ENCODE data around the gene SUPT20H. TPM values are rescaled to one million over a fixed set of nuclear protein-coding genes. Genes with fewer than 3 reads are reported as not detected.

SUPT20H gene
- polyA plus RNA-seq (2013, experiment 1 of 2) = 49.9 TPM
- polyA plus RNA-seq (2013, experiment 2 of 2) = 62.8 TPM

GRCh38 chr13:37058910-37059847, at the start of gene SUPT20H:
TSS of gene SUPT20H (minus strand) at chr13:37059688. CDS start at chr13:37051490, 8,198 bp downstream.
- under 1% methylated on average over 75 of the region's 75 CpGs for WGBS
- Histone ChIP-seq H3K9ac (ENCODE audit: low read depth, low read length) (peak within 1 kb of the TSS; percentile 95), H3K4me3 (ENCODE audit: low read length) (peak within 1 kb of the TSS; percentile 81), H3K27ac (ENCODE audit: low read depth, low read length) (peak within 1 kb of the TSS; percentile 79), H3K27me3 (ENCODE audit: insufficient read depth, low read length) (no peaks in the 10 kb centered on the region), H3K9me3 (ENCODE audit: insufficient read depth, low read depth, low read length) (no peaks in the 10 kb centered on the region), H3K36me3 (ENCODE audit: insufficient read depth, low read length) (peaks cover 6% of the 10 kb centered on the region), H3K4me1 (ENCODE audit: insufficient read depth, low read length) (no peaks in the 10 kb centered on the region; the same call in 1 of the 2 replicates)

- no peak overlapping the region for H3K4me3 ChIP-seq (ENCODE audit: low read length)
- H3K9me3 ChIP-seq (ENCODE audit: insufficient read depth, low read depth, low read length) = no peaks in the 10 kb centered on the region
- H3K27ac ChIP-seq (ENCODE audit: low read depth, low read length) = no peak overlapping the region
- WGBS = 0% methylated on average over 1 of the region's 1 CpG
- H3K9ac ChIP-seq (ENCODE audit: low read depth, low read length) = no peak overlapping the region
- no peaks in the 10 kb centered on the region for H3K36me3 ChIP-seq (ENCODE audit: insufficient read depth, low read length)
- no peaks in the 10 kb centered on the region for H3K27me3 ChIP-seq (ENCODE audit: insufficient read depth, low read length)
- peaks cover 20% of the 10 kb centered on the region for H3K4me1 ChIP-seq (ENCODE audit: insufficient read depth, low read length)
Observed at GRCh38 chr13:37109051-37109678, 49.7 kb upstream of the SUPT20H start.

GRCh38 chr13:37107868-37108267, 48.4 kb upstream of the SUPT20H start:
- WGBS = no CpG with 5 or more reads among the region's 1 CpG
- no peak overlapping the region for H3K27ac ChIP-seq (ENCODE audit: low read depth, low read length)
- H3K9me3 ChIP-seq (ENCODE audit: insufficient read depth, low read depth, low read length) = no peaks in the 10 kb centered on the region

GRCh38 chr13:37107456-37107855, 48.0 kb upstream of the SUPT20H start:
- WGBS = 95% methylated on average over 4 of the region's 4 CpGs
- Histone ChIP-seq H3K4me3 (ENCODE audit: low read length) (no peak overlapping the region), H3K27me3 (ENCODE audit: insufficient read depth, low read length) (no peaks in the 10 kb centered on the region), H3K27ac (ENCODE audit: low read depth, low read length) (no peak overlapping the region), H3K9me3 (ENCODE audit: insufficient read depth, low read depth, low read length) (no peaks in the 10 kb centered on the region), H3K4me1 (ENCODE audit: insufficient read depth, low read length) (peaks cover 24% of the 10 kb centered on the region), H3K9ac (ENCODE audit: low read depth, low read length) (no peak overlapping the region), H3K36me3 (ENCODE audit: insufficient read depth, low read length) (no peaks in the 10 kb centered on the region)

More at GRCh38 chr13:37107868-37108267, 48.4 kb upstream of the SUPT20H start:
- no peak overlapping the region for H3K9ac ChIP-seq (ENCODE audit: low read depth, low read length)
- H3K36me3 ChIP-seq (ENCODE audit: insufficient read depth, low read length) = no peaks in the 10 kb centered on the region
- H3K27me3 ChIP-seq (ENCODE audit: insufficient read depth, low read length) = no peaks in the 10 kb centered on the region
- H3K4me1 ChIP-seq (ENCODE audit: insufficient read depth, low read length) = peaks cover 21% of the 10 kb centered on the region
- H3K4me3 ChIP-seq (ENCODE audit: low read length) = no peak overlapping the region

GRCh38 chr13:37106642-37107041, 47.2 kb upstream of the SUPT20H start:
- Histone ChIP-seq H3K36me3 (ENCODE audit: insufficient read depth, low read length) (no peaks in the 10 kb centered on the region), H3K4me3 (ENCODE audit: low read length) (no peak overlapping the region), H3K4me1 (ENCODE audit: insufficient read depth, low read length) (peaks cover 27% of the 10 kb centered on the region), H3K9ac (ENCODE audit: low read depth, low read length) (no peak overlapping the region), H3K9me3 (ENCODE audit: insufficient read depth, low read depth, low read length) (no peaks in the 10 kb centered on the region), H3K27ac (ENCODE audit: low read depth, low read length) (peak overlapping the region; percentile 23; the same call in 1 of the 2 replicates), H3K27me3 (ENCODE audit: insufficient read depth, low read length) (no peaks in the 10 kb centered on the region)
- WGBS = 81% methylated on average over 2 of the region's 2 CpGs

GRCh38 chr13:37105251-37105714, 45.8 kb upstream of the SUPT20H start, which contains the start of gene CSNK1A1L:
TSS of gene CSNK1A1L (minus strand) at chr13:37105664. CDS start at chr13:37105256, 408 bp downstream.
- peak within 1 kb of the TSS; percentile 23; the same call in 1 of the 2 replicates for H3K27ac ChIP-seq (ENCODE audit: low read depth, low read length)
- H3K36me3 ChIP-seq (ENCODE audit: insufficient read depth, low read length) = no peaks in the 10 kb centered on the region
- WGBS = 97% methylated on average over 26 of the region's 26 CpGs
- no peak within 1 kb of the TSS for H3K9ac ChIP-seq (ENCODE audit: low read depth, low read length)
- peaks cover 27% of the 10 kb centered on the region for H3K4me1 ChIP-seq (ENCODE audit: insufficient read depth, low read length)
- no peaks in the 10 kb centered on the region for H3K9me3 ChIP-seq (ENCODE audit: insufficient read depth, low read depth, low read length)
- H3K27me3 ChIP-seq (ENCODE audit: insufficient read depth, low read length) = no peaks in the 10 kb centered on the region
- H3K4me3 ChIP-seq (ENCODE audit: low read length) = no peak within 1 kb of the TSS

GRCh38 chr13:37102896-37103295, 43.4 kb upstream of the SUPT20H start:
- WGBS = 80% methylated on average over 3 of the region's 4 CpGs
- H3K36me3 ChIP-seq (ENCODE audit: insufficient read depth, low read length) = no peaks in the 10 kb centered on the region
- H3K4me1 ChIP-seq (ENCODE audit: insufficient read depth, low read length) = peaks cover 26% of the 10 kb centered on the region
- no peaks in the 10 kb centered on the region for H3K27me3 ChIP-seq (ENCODE audit: insufficient read depth, low read length)
- H3K27ac ChIP-seq (ENCODE audit: low read depth, low read length) = no peak overlapping the region
- H3K9me3 ChIP-seq (ENCODE audit: insufficient read depth, low read depth, low read length) = no peaks in the 10 kb centered on the region
- no peak overlapping the region for H3K4me3 ChIP-seq (ENCODE audit: low read length)
- H3K9ac ChIP-seq (ENCODE audit: low read depth, low read length) = no peak overlapping the region

GRCh38 chr13:37101201-37101600, 41.7 kb upstream of the SUPT20H start:
- Histone ChIP-seq H3K4me3 (ENCODE audit: low read length) (no peak overlapping the region), H3K4me1 (ENCODE audit: insufficient read depth, low read length) (peaks cover 9% of the 10 kb centered on the region), H3K9me3 (ENCODE audit: insufficient read depth, low read depth, low read length) (no peaks in the 10 kb centered on the region), H3K36me3 (ENCODE audit: insufficient read depth, low read length) (no peaks in the 10 kb centered on the region), H3K27me3 (ENCODE audit: insufficient read depth, low read length) (no peaks in the 10 kb centered on the region), H3K27ac (ENCODE audit: low read depth, low read length) (no peak overlapping the region), H3K9ac (ENCODE audit: low read depth, low read length) (no peak overlapping the region)
- 100% methylated on average over 1 of the region's 1 CpG for WGBS

- Histone ChIP-seq H3K27ac (ENCODE audit: low read depth, low read length) (no peak overlapping the region), H3K4me3 (ENCODE audit: low read length) (no peak overlapping the region), H3K27me3 (ENCODE audit: insufficient read depth, low read length) (no peaks in the 10 kb centered on the region), H3K36me3 (ENCODE audit: insufficient read depth, low read length) (no peaks in the 10 kb centered on the region), H3K4me1 (ENCODE audit: insufficient read depth, low read length) (peaks cover 8% of the 10 kb centered on the region; the same call in 1 of the 2 replicates), H3K9ac (ENCODE audit: low read depth, low read length) (no peak overlapping the region), H3K9me3 (ENCODE audit: insufficient read depth, low read depth, low read length) (no peaks in the 10 kb centered on the region)
Observed at GRCh38 chr13:37100731-37101130, 41.2 kb upstream of the SUPT20H start.

GRCh38 chr13:37097076-37097475, 37.6 kb upstream of the SUPT20H start:
- H3K36me3 ChIP-seq (ENCODE audit: insufficient read depth, low read length) = no peaks in the 10 kb centered on the region
- H3K4me3 ChIP-seq (ENCODE audit: low read length) = no peak overlapping the region
- no peak overlapping the region for H3K9ac ChIP-seq (ENCODE audit: low read depth, low read length)
- WGBS = 90% methylated on average over 4 of the region's 4 CpGs
- H3K4me1 ChIP-seq (ENCODE audit: insufficient read depth, low read length) = no peaks in the 10 kb centered on the region
- H3K27me3 ChIP-seq (ENCODE audit: insufficient read depth, low read length) = no peaks in the 10 kb centered on the region
- no peaks in the 10 kb centered on the region for H3K9me3 ChIP-seq (ENCODE audit: insufficient read depth, low read depth, low read length)
- no peak overlapping the region for H3K27ac ChIP-seq (ENCODE audit: low read depth, low read length)

GRCh38 chr13:37094840-37095239, 35.4 kb upstream of the SUPT20H start:
- no peak overlapping the region for H3K27ac ChIP-seq (ENCODE audit: low read depth, low read length)
- WGBS = 92% methylated on average over 4 of the region's 4 CpGs
- no peaks in the 10 kb centered on the region for H3K9me3 ChIP-seq (ENCODE audit: insufficient read depth, low read depth, low read length)
- H3K4me3 ChIP-seq (ENCODE audit: low read length) = no peak overlapping the region
- H3K36me3 ChIP-seq (ENCODE audit: insufficient read depth, low read length) = no peaks in the 10 kb centered on the region
- no peaks in the 10 kb centered on the region for H3K4me1 ChIP-seq (ENCODE audit: insufficient read depth, low read length)
- no peak overlapping the region for H3K9ac ChIP-seq (ENCODE audit: low read depth, low read length)
- no peaks in the 10 kb centered on the region for H3K27me3 ChIP-seq (ENCODE audit: insufficient read depth, low read length)
